ENCODE data around the gene IGSF9B. TPM values are rescaled to one million over a fixed set of nuclear protein-coding genes. Genes with fewer than 3 reads are reported as not detected.

Gene IGSF9B
- total and polyA plus RNA-seq, 9 of the 15 experiments (the other 6 are each of a cell fraction or from before 2014, with no cell fraction given), result 0.09 TPM; not detected in 8

DNA sequence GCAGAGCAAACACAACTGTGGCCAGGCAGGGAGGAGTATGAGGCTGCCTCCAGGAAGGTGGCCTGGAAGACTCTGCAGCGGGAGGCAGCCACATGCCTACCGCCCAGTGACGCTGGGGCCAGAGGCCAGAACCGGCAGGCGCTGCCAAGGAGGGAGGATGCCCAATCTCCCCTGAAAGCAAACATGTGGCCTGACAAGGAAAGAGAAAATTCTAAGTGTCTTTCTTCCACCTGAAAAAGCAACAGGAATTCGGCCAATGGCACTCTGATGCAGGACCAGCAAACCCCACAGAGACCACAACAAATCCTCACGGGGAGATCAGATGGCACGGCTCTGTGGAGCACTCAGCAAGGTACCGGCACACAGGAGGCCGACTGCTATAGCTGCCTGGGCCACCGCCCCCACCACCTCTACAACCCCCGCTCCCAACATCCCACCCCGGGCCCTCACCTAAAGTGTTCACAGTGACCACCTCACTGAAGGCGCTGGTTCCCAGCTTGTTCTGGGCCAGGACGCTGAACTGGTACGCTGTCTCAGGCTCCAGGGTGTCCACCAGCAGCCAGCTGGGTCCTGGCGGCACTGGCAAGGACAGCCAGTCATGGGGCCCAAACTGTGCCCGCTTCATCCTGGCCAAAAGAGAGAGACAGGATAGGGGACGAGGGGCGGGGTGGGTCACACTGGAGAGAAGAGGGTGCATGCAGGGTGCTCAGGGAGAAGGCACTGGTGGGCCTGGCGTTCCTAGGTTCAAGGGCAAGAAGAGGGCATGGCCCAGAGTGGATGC is 30.1 kb downstream of the IGSF9B start:
- ChIA-PET CTCF (ENCODE audit: low intra/inter-chr PET ratio) (interaction anchor here (0.8 to 1.5 kb wide), 3 partner anchors 123 to 214 kb away, joined by 3 to 4 read pairs (median 3); no protein-coding TSS in a partner anchor), POLR2A (no interaction called here)
- no peak overlapping the region for H3K4me2 ChIP-seq (ENCODE audit: insufficient read depth, low read length)
- no peak overlapping the region for H3K4me3 ChIP-seq
- peaks cover 4 to 66% of the 10 kb centered on the region in 2 experiments; a peak in 3 of 5 replicates for H3K27me3 ChIP-seq (ENCODE audit: control insufficient read depth in 2 of 2, insufficient read depth in 2 of 2, low read length in 2 of 2)
- in situ Hi-C loops (cut with MboI) (loop anchor here (10.0 kb wide), 1 partner anchor 218 kb away; no protein-coding TSS in a partner anchor), intact Hi-C loops (cut with micrococcal nuclease) (loop anchor here (5.0 to 10.0 kb wide), 3 partner anchors 108 to 852 kb away; no protein-coding TSS in a partner anchor)
- H3K9me3 ChIP-seq (replicated peaks; ENCODE audit: control insufficient read depth, insufficient read depth, low read depth, low read length), result no peaks in the 10 kb centered on the region
- FAIRE-seq (no peak), ATAC-seq (no peak), DNase-seq (ENCODE audit: extremely low read depth in 1 of 4, low spot score in 3 of 4) (no peak)
- H3K9me1 ChIP-seq (ENCODE audit: control insufficient read depth, insufficient read depth, low read length), result no peaks in the 10 kb centered on the region
- H2AFZ ChIP-seq (ENCODE audit: low read depth, low read length), result no peak overlapping the region
- peaks cover 0 to 17% of the 10 kb centered on the region in 2 experiments; a peak in 2 of 5 replicates for H3K4me1 ChIP-seq (replicated peaks in 1 of 2; ENCODE audit: control insufficient read depth in 2 of 2, insufficient read depth in 2 of 2, low read length in 2 of 2)
- H3K36me3 ChIP-seq (ENCODE audit: control insufficient read depth, insufficient read depth, low read length), result no peaks in the 10 kb centered on the region
- no peaks in the 10 kb centered on the region for H3K79me2 ChIP-seq (ENCODE audit: control insufficient read depth, insufficient read depth, low read length)
- no peak overlapping the region for H3K27ac ChIP-seq (ENCODE audit: extremely low read depth, low read depth, low read length)
- H3K9ac ChIP-seq (ENCODE audit: insufficient read depth in 1 of 2, low read depth in 2 of 2, low read length in 2 of 2), result no peak overlapping the region
- peaks cover 10% of the 10 kb centered on the region for H4K20me1 ChIP-seq (replicated peaks; ENCODE audit: control insufficient read depth, insufficient read depth, low read length)
- under 1% methylated on average over 20 of the region's 21 CpGs for WGBS (ENCODE audit: insufficient coverage, low coverage, missing lambda C conversion rate)
- no TSS peak for BruUV-seq (replicated peaks)
- no peak for TF ChIP-seq PRMT5 (CRISPR knock-in tag; IDR thresholded peaks at IDR 0.05)
- TF ChIP-seq HDAC3 (IDR thresholded peaks at IDR 0.05; ENCODE audit: borderline replicate concordance, partially characterized antibody), result no peak
- TF ChIP-seq SRF (CRISPR knock-in tag; IDR thresholded peaks at IDR 0.05), result no peak
- TF ChIP-seq NONO (IDR thresholded peaks at IDR 0.05; ENCODE audit: low read depth in 2 of 2, low read length in 1 of 2), result no peak
- TF ChIP-seq, protein P1, sequence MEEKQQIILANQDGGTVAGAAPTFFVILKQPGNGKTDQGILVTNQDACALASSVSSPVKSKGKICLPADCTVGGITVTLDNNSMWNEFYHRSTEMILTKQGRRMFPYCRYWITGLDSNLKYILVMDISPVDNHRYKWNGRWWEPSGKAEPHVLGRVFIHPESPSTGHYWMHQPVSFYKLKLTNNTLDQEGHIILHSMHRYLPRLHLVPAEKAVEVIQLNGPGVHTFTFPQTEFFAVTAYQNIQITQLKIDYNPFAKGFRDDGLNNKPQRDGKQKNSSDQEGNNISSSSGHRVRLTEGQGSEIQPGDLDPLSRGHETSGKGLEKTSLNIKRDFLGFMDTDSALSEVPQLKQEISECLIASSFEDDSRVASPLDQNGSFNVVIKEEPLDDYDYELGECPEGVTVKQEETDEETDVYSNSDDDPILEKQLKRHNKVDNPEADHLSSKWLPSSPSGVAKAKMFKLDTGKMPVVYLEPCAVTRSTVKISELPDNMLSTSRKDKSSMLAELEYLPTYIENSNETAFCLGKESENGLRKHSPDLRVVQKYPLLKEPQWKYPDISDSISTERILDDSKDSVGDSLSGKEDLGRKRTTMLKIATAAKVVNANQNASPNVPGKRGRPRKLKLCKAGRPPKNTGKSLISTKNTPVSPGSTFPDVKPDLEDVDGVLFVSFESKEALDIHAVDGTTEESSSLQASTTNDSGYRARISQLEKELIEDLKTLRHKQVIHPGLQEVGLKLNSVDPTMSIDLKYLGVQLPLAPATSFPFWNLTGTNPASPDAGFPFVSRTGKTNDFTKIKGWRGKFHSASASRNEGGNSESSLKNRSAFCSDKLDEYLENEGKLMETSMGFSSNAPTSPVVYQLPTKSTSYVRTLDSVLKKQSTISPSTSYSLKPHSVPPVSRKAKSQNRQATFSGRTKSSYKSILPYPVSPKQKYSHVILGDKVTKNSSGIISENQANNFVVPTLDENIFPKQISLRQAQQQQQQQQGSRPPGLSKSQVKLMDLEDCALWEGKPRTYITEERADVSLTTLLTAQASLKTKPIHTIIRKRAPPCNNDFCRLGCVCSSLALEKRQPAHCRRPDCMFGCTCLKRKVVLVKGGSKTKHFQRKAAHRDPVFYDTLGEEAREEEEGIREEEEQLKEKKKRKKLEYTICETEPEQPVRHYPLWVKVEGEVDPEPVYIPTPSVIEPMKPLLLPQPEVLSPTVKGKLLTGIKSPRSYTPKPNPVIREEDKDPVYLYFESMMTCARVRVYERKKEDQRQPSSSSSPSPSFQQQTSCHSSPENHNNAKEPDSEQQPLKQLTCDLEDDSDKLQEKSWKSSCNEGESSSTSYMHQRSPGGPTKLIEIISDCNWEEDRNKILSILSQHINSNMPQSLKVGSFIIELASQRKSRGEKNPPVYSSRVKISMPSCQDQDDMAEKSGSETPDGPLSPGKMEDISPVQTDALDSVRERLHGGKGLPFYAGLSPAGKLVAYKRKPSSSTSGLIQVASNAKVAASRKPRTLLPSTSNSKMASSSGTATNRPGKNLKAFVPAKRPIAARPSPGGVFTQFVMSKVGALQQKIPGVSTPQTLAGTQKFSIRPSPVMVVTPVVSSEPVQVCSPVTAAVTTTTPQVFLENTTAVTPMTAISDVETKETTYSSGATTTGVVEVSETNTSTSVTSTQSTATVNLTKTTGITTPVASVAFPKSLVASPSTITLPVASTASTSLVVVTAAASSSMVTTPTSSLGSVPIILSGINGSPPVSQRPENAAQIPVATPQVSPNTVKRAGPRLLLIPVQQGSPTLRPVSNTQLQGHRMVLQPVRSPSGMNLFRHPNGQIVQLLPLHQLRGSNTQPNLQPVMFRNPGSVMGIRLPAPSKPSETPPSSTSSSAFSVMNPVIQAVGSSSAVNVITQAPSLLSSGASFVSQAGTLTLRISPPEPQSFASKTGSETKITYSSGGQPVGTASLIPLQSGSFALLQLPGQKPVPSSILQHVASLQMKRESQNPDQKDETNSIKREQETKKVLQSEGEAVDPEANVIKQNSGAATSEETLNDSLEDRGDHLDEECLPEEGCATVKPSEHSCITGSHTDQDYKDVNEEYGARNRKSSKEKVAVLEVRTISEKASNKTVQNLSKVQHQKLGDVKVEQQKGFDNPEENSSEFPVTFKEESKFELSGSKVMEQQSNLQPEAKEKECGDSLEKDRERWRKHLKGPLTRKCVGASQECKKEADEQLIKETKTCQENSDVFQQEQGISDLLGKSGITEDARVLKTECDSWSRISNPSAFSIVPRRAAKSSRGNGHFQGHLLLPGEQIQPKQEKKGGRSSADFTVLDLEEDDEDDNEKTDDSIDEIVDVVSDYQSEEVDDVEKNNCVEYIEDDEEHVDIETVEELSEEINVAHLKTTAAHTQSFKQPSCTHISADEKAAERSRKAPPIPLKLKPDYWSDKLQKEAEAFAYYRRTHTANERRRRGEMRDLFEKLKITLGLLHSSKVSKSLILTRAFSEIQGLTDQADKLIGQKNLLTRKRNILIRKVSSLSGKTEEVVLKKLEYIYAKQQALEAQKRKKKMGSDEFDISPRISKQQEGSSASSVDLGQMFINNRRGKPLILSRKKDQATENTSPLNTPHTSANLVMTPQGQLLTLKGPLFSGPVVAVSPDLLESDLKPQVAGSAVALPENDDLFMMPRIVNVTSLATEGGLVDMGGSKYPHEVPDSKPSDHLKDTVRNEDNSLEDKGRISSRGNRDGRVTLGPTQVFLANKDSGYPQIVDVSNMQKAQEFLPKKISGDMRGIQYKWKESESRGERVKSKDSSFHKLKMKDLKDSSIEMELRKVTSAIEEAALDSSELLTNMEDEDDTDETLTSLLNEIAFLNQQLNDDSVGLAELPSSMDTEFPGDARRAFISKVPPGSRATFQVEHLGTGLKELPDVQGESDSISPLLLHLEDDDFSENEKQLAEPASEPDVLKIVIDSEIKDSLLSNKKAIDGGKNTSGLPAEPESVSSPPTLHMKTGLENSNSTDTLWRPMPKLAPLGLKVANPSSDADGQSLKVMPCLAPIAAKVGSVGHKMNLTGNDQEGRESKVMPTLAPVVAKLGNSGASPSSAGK (IDR thresholded peaks at IDR 0.05), result no peak
- TF ChIP-seq, protein P2, sequence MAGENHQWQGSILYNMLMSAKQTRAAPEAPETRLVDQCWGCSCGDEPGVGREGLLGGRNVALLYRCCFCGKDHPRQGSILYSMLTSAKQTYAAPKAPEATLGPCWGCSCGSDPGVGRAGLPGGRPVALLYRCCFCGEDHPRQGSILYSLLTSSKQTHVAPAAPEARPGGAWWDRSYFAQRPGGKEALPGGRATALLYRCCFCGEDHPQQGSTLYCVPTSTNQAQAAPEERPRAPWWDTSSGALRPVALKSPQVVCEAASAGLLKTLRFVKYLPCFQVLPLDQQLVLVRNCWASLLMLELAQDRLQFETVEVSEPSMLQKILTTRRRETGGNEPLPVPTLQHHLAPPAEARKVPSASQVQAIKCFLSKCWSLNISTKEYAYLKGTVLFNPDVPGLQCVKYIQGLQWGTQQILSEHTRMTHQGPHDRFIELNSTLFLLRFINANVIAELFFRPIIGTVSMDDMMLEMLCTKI (IDR thresholded peaks at IDR 0.05; ENCODE audit: partially characterized antibody), result no peak
